ENCODE results near the gene COX19. TPM values are rescaled to one million over a fixed set of nuclear protein-coding genes. Genes with fewer than 3 reads are reported as not detected.

The COX19 gene
- total RNA-seq, 4 donors from 2014 or later = 6.3 to 13.3 (median 9.7) TPM

DNA sequence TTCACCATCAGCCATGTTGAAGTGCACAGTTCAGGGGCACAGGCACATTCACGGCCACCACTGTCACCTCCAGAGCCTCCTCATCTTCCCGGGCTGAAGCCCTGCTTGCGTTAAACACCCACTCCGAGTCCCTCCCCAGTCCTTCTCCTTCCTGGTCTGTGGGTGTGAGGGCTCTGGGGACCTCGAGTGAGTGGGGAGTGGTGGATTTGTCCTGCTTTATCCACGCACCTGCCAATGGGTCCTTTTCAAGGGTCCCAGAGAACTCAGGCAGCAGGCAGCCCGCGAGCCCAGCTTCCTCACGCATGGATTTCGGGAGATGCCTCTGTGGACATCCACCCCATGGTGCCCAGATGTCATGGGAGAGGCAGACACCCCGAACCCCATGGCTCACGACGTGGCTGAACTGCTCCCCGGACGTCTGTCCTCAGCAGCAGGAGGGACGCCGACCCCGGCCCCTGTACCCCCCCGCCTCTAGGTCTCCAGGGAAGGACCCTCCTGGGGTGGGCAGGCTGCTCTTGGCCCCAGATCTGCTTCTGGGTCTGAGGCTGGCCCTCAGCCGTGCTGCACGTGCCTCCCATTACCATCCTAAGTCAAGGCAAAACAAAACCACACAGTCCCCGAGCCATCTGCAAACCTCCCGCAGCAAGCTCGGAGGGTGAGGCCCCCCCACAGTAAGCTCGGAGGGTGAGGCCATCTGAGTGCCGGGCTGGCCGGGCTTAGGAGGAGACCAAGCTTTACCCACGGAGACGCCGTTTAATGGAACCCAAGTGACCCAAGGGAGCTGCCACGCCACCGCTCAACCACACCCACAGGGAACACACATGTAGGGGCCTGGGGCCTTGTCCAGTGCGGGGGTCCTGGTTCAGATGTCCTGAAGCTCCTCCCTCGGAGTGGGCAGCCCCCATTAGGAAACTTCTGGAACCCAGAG lies 16.6 kb upstream of the COX19 start:
- Histone ChIP-seq H3K27me3 (peaks cover 0 to 54% (median 19%) of the 10 kb centered on the region in 4 donors), H3K4me1 (peaks cover 12 to 29% (median 22%) of the 10 kb centered on the region in 4 donors), H3K9me3 (no peaks in the 10 kb centered on the region), H3K36me3 (peaks cover 0 to 22% (median 14%) of the 10 kb centered on the region in 4 donors), H3K4me3 (no peak overlapping the region), H3K27ac (replicated peaks in 1 of 4) (no peak overlapping the region)
- WGBS = 66% methylated on average over 20 of the region's 34 CpGs
- no peak for TF ChIP-seq POLR2A (IDR thresholded peaks at IDR 0.05; ENCODE audit: low read depth)
- TF ChIP-seq, protein P1, sequence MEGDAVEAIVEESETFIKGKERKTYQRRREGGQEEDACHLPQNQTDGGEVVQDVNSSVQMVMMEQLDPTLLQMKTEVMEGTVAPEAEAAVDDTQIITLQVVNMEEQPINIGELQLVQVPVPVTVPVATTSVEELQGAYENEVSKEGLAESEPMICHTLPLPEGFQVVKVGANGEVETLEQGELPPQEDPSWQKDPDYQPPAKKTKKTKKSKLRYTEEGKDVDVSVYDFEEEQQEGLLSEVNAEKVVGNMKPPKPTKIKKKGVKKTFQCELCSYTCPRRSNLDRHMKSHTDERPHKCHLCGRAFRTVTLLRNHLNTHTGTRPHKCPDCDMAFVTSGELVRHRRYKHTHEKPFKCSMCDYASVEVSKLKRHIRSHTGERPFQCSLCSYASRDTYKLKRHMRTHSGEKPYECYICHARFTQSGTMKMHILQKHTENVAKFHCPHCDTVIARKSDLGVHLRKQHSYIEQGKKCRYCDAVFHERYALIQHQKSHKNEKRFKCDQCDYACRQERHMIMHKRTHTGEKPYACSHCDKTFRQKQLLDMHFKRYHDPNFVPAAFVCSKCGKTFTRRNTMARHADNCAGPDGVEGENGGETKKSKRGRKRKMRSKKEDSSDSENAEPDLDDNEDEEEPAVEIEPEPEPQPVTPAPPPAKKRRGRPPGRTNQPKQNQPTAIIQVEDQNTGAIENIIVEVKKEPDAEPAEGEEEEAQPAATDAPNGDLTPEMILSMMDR (IDR thresholded peaks at IDR 0.05) = no peak
- no peak for TF ChIP-seq EP300 (IDR thresholded peaks at IDR 0.05)
- TF ChIP-seq POLR2AphosphoS5 (IDR thresholded peaks at IDR 0.05) = no peak
- intact Hi-C loops (cut with DNase I) = loop anchor here (5.0 kb wide), 2 partner anchors 35 to 185 kb away; no protein-coding TSS in a partner anchor
- DNase-seq (ENCODE audit: extremely low spot score) = no peak

DNA sequence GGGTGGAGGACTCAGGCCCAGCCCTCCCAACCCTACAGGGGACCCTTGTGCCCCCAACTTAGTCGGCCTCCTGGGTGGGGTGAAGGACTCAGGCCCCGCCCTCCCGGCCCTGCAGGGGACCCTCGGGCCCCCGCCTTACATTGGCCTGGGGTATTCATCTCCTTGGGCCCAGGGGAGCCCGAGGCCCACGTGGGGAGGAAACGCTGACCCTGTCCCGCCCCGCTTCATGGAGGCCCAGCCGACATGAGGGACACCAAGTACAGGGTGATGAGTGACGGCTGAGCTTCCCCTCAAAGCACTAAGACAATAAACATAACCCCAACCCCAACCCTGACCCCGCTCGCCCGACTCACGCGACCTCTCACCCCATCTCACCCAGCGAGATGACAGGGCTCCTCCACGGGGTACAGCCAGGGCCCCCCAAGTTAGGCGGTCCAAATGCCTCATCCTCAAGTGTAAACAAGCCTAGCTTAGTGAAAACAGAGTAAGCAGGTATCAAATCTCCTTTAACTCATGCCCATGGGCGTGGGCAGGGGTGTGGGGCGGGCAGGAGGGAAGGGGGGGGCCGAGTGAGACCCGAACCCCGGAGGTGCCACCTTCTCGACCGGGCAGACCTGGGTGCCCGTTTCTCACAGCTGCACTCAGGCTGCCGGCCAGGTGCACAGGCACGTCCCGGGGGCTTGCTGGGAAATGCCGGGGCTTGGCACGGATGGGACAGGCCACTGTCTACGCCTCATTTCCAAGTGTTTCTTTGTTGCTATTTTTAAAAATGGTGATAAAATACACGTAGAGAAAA lies 15.8 kb upstream of the COX19 start:
- Histone ChIP-seq H3K36me3 (peaks cover 0 to 13% (median 6%) of the 10 kb centered on the region in 4 donors), H3K9me3 (no peaks in the 10 kb centered on the region), H3K4me3 (no peak overlapping the region), H3K27me3 (peaks cover 0 to 62% (median 20%) of the 10 kb centered on the region in 4 donors), H3K4me1 (peaks cover 12 to 29% (median 22%) of the 10 kb centered on the region in 4 donors), H3K27ac (replicated peaks in 1 of 4) (no peak overlapping the region)
- WGBS = 67% methylated on average over 20 of the region's 35 CpGs
- intact Hi-C loops (cut with DNase I) = loop anchor here (5.0 kb wide), 2 partner anchors 36 to 186 kb away; no protein-coding TSS in a partner anchor
- no peak for DNase-seq (ENCODE audit: extremely low spot score)
- TF ChIP-seq, protein P1 (IDR thresholded peaks at IDR 0.05) = no peak
- no peak for TF ChIP-seq POLR2AphosphoS5 (IDR thresholded peaks at IDR 0.05)

GRCh38 chr7:990352-990932 lies 15.1 kb upstream of the COX19 start:
- intact Hi-C loops (cut with DNase I) = loop anchor here (5.0 kb wide), 2 partner anchors 37 to 187 kb away; no protein-coding TSS in a partner anchor
- WGBS = 76% methylated on average over 34 of the region's 36 CpGs
- H3K36me3 ChIP-seq = peaks cover 0 to 8% (median under 1%) of the 10 kb centered on the region in 4 donors
- no peak overlapping the region for H3K27ac ChIP-seq (replicated peaks in 1 of 4)
- H3K9me3 ChIP-seq = no peaks in the 10 kb centered on the region
- no peak for TF ChIP-seq EP300 (IDR thresholded peaks at IDR 0.05)
- TF ChIP-seq POLR2A (IDR thresholded peaks at IDR 0.05; ENCODE audit: low read depth) = no peak
- TF ChIP-seq POLR2AphosphoS5 (IDR thresholded peaks at IDR 0.05) = no peak
- TF ChIP-seq, protein P1 (IDR thresholded peaks at IDR 0.05) = no peak
- peaks cover 12 to 29% (median 22%) of the 10 kb centered on the region in 4 donors for H3K4me1 ChIP-seq
- H3K4me3 ChIP-seq = no peak overlapping the region
- no peak for DNase-seq (ENCODE audit: extremely low spot score)
- peaks cover 0 to 69% (median 20%) of the 10 kb centered on the region in 4 donors for H3K27me3 ChIP-seq

- intact Hi-C loops (cut with DNase I) = no loop called here
- 55% methylated on average over 11 of the region's 15 CpGs for WGBS
- DNase-seq (ENCODE audit: extremely low spot score) = no peak
- peaks cover 0 to 83% (median 28%) of the 10 kb centered on the region in 4 donors for H3K27me3 ChIP-seq
- H3K9me3 ChIP-seq = no peaks in the 10 kb centered on the region
- no peak overlapping the region for H3K27ac ChIP-seq (replicated peaks in 1 of 4)
- no peak overlapping the region for H3K4me3 ChIP-seq
- no peaks in the 10 kb centered on the region for H3K36me3 ChIP-seq
- H3K4me1 ChIP-seq = peaks cover 12 to 29% (median 22%) of the 10 kb centered on the region in 4 donors
- no peak for TF ChIP-seq POLR2AphosphoS5 (IDR thresholded peaks at IDR 0.05)
- TF ChIP-seq EP300 (IDR thresholded peaks at IDR 0.05) = no peak
- no peak for TF ChIP-seq POLR2A (IDR thresholded peaks at IDR 0.05; ENCODE audit: low read depth)
- TF ChIP-seq, protein P1 (IDR thresholded peaks at IDR 0.05) = no peak
Observed at GRCh38 chr7:988963-989529, 13.7 kb upstream of the COX19 start.
